Breast epithelium (tissue), 3 donors: ENCODE measurements around the gene SPON1.

Experiments used
- CTCF ChIP-seq, 3 donors: fragments of 450-650 bp; IDR thresholded peaks; one replicate each; pipeline ENCODE4 v1.5.1; 2016 to 2017; ENCODE audit warnings: antibody characterized with exemption in 3 of 3, mild to moderate bottlenecking in 3 of 3, moderate library complexity in 3 of 3
- POLR2A ChIP-seq: fragments of 450-650 bp; IDR thresholded peaks from one replicate; pipeline ENCODE4 v1.6.1; 2016; ENCODE audit warnings: antibody characterized with exemption, mild to moderate bottlenecking, moderate library complexity

GRCh38 chr11:14065141-14065540 is 102.6 kb downstream of the SPON1 start:
- TF ChIP-seq CTCF (IDR thresholded peaks at IDR 0.05) (no peak), POLR2A (no peak)
